ENCODE data around the gene GNG7. TPM values are rescaled to one million over a fixed set of nuclear protein-coding genes. Genes with fewer than 3 reads are reported as not detected.

Gene GNG7
- total and polyA plus RNA-seq, 10 of the 15 experiments (the other 5 are each of a cell fraction or from before 2014, with no cell fraction given), result 1.9 to 13.6 (median 6.5) TPM

GRCh38 chr19:2678044-2678671 is 24.3 kb downstream of the GNG7 start:
- no peak overlapping the region; the same call in 1 of the 2 replicates for H3K4me3 ChIP-seq
- ChIA-PET POLR2A (no interaction called here), CTCF (no interaction called here), SMC1A (ENCODE audit: uncharacterized antibody, unreplicated experiment) (interaction anchor here (1.0 kb wide), 1 partner anchor 16 kb away, joined by 3 read pairs; no protein-coding TSS in a partner anchor), RAD21 (ENCODE audit: unreplicated experiment) (interaction anchor here (1.0 kb wide), 1 partner anchor 20 kb away, joined by 4 read pairs; no protein-coding TSS in a partner anchor)
- no peaks in the 10 kb centered on the region for H4K20me1 ChIP-seq (ENCODE audit: control insufficient read depth, insufficient read depth)
- peaks cover 4% of the 10 kb centered on the region for H3K79me2 ChIP-seq (ENCODE audit: control insufficient read depth, insufficient read depth, low read length)
- no peak overlapping the region for H3K4me2 ChIP-seq (ENCODE audit: control insufficient read depth, insufficient read depth)
- no peak overlapping the region for H3K9ac ChIP-seq (ENCODE audit: control insufficient read depth, insufficient read depth, low read length)
- H3K36me3 ChIP-seq (ENCODE audit: control insufficient read depth in 2 of 2, insufficient read depth in 2 of 2, low read length in 1 of 2), result peaks cover 0 to 8% of the 10 kb centered on the region in 2 experiments; a peak in 1 of 4 replicates
- no TSS peak for BruUV-seq (replicated peaks)
- 43% methylated on average over 8 of the region's 8 CpGs for WGBS (ENCODE audit: insufficient coverage, insufficient replicate concordance, low lambda C conversion rate, missing lambda C conversion rate)
- ATAC-seq, result peak; percentile 58
- H3K27me3 ChIP-seq (replicated peaks in 1 of 2; ENCODE audit: control insufficient read depth in 2 of 2, insufficient read depth in 2 of 2, low read length in 1 of 2), result no peaks in the 10 kb centered on the region
- H3K9me3 ChIP-seq (replicated peaks; ENCODE audit: control insufficient read depth, insufficient read depth, low read length), result peaks cover 5% of the 10 kb centered on the region; the same call in 2 of the 3 replicates
- peaks cover 36% of the 10 kb centered on the region for H3K4me1 ChIP-seq (ENCODE audit: control insufficient read depth, insufficient read depth, low read length)
- intact Hi-C loops (cut with micrococcal nuclease; ENCODE audit: unreplicated experiment), result no loop called here
- peak; percentile 84 for FAIRE-seq
- no peak overlapping the region for H2AFZ ChIP-seq (ENCODE audit: control insufficient read depth, low read depth, low read length)
- peak overlapping the region; percentile 17; the same call in 1 of the 2 replicates for H3K27ac ChIP-seq (ENCODE audit: control insufficient read depth, insufficient read depth)
- in situ Hi-C loops (cut with MboI), result no loop called here
- DNase-seq (ENCODE audit: low read depth, low spot score), result no peak
- peak; percentile 72 for TF ChIP-seq MXI1 (IDR thresholded peaks at IDR 0.05; ENCODE audit: low read depth, low read length)
- TF ChIP-seq MEF2B (IDR thresholded peaks at IDR 0.05; ENCODE audit: partially characterized antibody, poor library complexity, severe bottlenecking), result peak; percentile 21
- no peak for TF ChIP-seq NR2C2 (IDR thresholded peaks at IDR 0.05; ENCODE audit: borderline replicate concordance, control insufficient read depth, insufficient read length, low read depth)
- TF ChIP-seq PML (IDR thresholded peaks at IDR 0.05; ENCODE audit: low read length), result no peak
- TF ChIP-seq FOS (IDR thresholded peaks at IDR 0.05; ENCODE audit: borderline replicate concordance, extremely low read depth, insufficient read length), result no peak
- TF ChIP-seq YY1 (IDR thresholded peaks at IDR 0.05; ENCODE audit: low read depth, low read length), result 0 out of 2 replicates have a peak, but pooled peaks have one; percentile 32
- no peak for TF ChIP-seq HCFC1 (IDR thresholded peaks at IDR 0.05; ENCODE audit: low read length)
- peak; percentile 58 for TF ChIP-seq NFIC (IDR thresholded peaks at IDR 0.05; ENCODE audit: low read depth, low read length)
- no peak for TF ChIP-seq CBX5 (IDR thresholded peaks at IDR 0.05; ENCODE audit: low read depth)
- TF ChIP-seq PAX5 (IDR thresholded peaks at IDR 0.05; ENCODE audit: borderline replicate concordance, low read depth, low read length), result peak; percentile 34; the same call in 1 of the 2 replicates
- no peak for TF ChIP-seq ZBTB11 (CRISPR knock-in tag; IDR thresholded peaks at IDR 0.05)
- peak; percentile 8 for TF ChIP-seq NR2F1 (conservative IDR thresholded peaks at IDR 0.05)
- peak in 1 of 2 experiments; percentile 75; a peak in 1 of 4 replicates for TF ChIP-seq ETV6 (conservative IDR thresholded peaks at IDR 0.05 in 1 of 2, IDR thresholded peaks at IDR 0.05 in 1 of 2; ENCODE audit: borderline replicate concordance in 1 of 2, low read depth in 1 of 2)
- TF ChIP-seq NR2C1 (IDR thresholded peaks at IDR 0.05), result no peak
- TF ChIP-seq SMC3 (IDR thresholded peaks at IDR 0.05; ENCODE audit: borderline replicate concordance, low read length), result peak; percentile 1; the same call in 1 of the 2 replicates
- TF ChIP-seq ZNF622 (IDR thresholded peaks at IDR 0.05), result no peak
- TF ChIP-seq BCLAF1 (IDR thresholded peaks at IDR 0.05), result no peak
- peak; percentile 83 for TF ChIP-seq EED (IDR thresholded peaks at IDR 0.05; ENCODE audit: low read depth)

All from GM12878 (cell line).